ENCODE results near the gene OPN1SW.

OPN1SW gene

DNA sequence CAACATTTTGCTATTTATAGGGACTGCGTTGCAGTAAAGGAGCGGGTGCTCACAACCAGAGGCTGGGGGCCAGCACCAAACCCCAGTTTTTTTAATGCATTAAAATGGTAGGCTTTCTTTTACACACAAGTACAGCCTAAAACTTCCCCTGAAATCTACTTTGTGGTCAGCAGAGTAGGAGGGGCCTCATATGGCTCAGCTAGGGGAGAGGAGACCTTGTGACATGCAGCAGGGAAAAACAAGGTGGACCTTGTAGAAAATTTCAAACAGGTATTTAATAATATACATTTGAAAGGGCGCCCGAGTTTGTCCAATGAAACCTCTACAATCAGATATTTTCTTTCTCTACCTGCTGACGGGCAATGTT, 17.6 kb upstream of the OPN1SW start:
- DNase-seq (ENCODE audit: low spot score) = no peak

DNA sequence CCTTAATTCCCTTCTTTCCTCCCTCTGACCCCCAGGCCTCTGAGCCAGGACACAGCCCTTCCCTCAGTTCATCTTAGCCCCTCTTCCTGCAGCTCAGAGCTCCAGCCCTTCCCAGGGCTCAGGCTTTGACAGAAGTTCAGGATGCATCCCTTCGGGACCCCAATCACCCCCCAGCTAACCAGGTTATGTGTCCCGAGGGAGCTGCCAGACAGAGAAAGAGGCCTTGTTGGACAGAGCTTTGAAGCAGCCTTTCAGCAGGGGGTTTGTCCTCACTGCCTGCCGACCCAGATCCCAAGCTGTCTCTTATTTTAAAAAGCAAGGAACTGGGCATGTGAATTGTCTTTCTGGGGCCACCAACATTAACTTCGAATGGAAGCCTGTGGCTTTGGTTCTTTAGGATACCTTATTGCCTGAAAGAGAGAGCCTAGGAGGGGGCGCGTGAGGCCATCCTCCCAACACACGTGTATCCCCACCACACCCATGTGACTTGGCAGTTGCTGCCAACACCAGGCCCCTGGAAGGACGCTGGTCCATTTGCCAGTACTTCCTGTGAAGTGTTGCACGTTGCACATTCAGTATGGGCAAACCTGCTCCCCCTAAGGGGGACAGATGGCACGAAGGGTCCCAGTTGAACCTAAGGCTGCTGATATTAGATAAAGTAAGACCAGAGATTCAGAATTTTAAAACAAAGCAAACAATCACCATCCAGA, 17.0 kb upstream of the OPN1SW start:
- peak; percentile 79 for DNase-seq (ENCODE audit: low spot score)

DNA sequence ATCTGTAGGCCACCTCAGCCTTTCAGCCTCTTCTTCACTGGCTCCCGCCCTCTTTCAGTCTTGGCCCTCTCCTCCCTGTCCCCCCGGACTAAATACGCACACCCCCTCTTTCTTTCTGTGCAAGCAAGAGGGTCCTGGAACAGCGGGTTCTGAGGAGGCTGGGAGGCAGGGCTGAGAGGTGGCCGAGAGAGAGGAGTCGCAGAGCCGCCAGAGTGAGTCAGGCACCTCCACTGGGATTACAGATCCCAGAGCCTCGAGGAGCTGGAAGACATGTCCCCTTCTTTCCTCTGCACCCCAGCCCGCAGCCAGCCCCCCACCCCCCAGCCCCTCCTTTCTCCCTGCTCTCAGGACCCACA, 16.4 kb upstream of the OPN1SW start:
- no peak for DNase-seq (ENCODE audit: low spot score)

DNA sequence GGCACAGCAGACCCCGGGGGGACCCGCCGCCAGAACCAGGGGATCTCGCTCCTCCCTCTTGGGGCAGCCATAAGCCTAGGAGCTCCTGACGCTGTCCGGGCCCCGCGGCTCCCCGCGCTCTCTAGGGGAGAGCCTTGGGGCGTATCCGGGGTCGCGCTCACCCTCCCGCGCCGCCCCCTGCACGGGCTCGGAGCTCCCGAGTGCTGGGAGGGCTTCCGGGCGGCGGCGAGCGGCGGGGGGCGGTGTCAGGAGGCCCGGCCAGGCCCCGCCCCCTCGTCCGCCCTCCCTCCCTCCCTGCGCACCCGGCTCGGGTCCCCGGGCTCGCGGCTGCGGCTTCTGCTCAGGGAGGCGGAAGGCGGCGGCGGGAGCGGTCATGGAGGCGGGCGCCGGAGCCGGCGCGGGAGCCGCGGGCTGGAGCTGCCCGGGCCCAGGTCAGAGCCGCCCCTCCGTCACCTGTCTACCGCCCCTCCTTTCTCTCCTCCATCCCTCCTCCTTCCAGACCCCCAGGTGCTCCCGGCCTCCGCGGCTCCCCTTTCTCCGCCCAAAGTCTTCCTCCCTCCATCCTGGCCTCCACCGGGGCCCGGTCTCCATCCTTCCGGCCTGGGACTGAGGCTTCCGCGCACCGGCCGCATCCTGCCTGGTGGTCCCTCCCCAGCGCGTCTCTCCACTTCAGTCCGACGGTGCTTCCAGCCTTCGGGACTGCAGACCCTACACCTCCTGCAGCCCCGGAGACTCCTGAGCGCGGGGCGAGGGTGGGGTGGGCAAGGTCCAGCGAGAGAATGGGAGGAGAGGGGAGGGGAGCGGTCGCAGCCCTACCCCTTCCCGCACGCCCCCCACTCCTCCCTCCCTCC, 15.8 kb upstream of the OPN1SW start, which contains the start of gene CCDC136:
CCDC136 (plus strand) TSS at position 848 of the 851 bp plus-strand sequence. CDS start 444 bp downstream, outside the sequence.
- DNase-seq (ENCODE audit: low spot score) = peak; percentile 65

DNA sequence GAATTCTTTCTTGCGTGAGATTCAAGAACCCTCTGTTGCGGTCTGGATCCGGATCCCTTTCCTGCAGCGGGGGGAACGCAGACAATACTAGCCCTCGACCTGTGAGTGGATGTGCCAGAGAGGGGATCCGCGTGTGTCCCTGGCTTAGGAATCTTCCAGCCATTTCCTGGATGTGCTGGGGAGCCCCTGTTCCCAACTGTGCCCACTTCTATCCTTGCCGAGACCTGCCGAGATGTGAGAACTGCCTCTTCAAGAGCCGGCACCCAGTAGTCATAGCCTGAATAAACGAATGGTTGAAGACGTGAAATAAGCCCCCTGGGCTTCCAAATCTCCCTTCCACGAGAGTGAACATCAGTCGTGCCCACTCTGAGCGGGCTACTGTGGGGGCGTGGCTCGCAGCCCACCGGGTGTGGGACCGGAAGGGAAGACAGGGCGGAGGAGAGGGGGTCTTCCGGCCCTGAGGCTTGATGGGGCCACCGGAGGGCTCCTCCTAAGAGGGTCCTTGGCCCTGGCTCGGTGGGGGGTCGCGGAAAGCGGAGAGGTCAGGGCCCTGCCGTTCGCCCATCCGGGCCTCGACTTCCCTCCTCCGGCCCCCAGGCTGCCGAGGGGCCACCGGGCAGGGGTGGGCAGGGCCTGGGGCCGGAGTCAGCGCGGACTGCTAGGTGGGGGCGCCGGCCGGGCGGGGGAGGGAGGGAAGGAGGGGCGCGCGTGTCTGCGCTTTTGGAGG, 14.9 kb upstream of the OPN1SW start:
- DNase-seq (ENCODE audit: low spot score) = no peak

DNA sequence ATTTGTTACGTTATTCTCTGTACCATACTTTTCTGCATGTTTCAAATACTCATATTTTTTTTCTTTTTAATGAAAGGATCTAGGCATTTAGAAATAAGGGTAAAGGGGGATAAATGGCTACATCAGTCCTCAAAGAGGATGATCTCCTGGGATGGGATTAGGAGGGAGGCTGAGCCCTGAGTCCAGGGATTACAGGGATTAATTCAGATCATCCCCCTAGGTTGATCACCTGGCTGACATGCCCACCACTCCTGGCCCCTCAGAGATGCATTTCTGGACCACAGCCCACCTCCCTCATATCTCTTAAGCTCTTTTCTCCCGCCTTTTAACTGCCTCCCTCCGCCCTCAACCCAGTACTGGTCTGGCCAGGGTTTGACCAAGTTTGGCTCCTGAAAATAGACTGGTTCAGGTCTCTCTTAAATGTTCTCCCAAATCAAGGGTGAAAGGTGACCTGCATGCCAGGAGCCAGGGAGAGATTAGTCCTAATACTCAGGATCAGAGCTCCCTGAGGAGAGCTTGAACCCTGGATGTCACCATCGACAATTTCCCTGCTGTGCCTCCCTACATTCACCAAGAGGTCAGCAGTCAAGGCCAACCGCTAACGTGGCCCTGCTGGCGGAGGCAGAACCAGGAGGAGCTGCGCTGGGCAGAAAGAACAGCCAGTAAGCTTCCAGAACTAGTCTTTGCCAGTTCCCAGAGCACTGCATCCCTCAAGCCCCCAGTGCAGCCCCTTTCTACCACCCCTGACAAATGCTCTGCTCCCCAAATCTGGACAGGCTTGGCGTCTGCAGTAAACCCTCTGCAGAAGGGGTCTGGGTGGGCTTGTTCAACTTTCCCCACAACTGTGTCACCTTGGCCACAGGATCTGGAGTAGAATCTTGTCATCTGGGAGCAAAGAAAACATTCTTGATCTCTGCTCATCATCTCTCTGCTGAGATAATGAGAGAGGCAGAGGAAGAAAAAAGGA, 13.1 kb upstream of the OPN1SW start:
- DNase-seq (ENCODE audit: low spot score) = no peak

DNA sequence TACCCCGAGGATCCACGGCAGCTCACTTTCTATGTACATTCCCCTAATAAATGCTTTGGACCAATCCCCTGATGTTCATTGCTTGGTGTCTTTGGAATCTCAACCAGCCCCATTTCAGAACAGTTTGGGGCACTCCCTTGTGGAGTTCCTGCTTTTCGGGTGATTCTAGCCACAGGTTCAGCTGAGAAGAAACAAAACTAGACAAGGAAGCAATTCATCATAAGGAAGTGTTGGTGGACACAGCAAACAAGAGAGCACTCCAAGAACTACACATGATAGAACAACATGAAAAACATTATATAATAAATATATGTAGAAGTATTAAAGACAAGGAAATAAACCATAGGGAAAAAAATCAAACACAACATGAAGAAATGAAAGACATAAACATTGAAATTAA, 10.1 kb upstream of the OPN1SW start:
- no peak for DNase-seq (ENCODE audit: low spot score)

DNA sequence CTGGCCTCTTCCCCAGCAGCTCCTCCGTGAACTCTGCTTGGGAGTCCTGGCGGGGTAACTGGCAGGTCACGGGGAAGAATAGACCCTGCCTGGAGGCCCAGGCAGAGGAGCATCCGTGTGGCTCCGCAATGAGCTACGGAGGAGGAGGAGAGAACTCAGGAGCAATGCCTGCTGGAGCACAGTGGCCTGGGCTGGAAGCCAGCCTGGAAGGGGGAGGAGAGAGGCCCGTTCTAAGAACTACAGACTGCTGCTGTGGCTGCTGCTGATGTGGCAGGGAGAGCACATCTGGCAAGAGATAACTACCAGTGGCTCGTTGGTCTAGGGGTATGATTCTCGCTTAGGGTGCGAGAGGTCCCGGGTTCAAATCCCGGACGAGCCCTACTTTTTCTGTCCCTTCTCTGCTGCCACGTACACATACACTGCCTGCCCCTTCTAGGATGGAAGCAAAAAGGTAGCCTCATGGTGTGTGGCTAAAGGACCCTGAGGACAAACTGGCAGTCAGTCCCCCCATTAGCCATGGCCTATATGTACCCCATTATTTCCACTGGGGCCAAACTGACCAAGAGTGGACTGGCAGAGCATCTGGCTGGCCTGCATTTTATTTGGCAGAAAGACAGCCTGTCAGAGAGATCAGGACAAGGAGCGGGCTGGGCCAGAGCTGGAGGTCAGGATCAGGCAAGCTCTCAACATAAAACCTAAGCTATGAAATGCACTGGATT, 7.7 kb upstream of the OPN1SW start:
- DNase-seq (ENCODE audit: low spot score) = peak; percentile 72

DNA sequence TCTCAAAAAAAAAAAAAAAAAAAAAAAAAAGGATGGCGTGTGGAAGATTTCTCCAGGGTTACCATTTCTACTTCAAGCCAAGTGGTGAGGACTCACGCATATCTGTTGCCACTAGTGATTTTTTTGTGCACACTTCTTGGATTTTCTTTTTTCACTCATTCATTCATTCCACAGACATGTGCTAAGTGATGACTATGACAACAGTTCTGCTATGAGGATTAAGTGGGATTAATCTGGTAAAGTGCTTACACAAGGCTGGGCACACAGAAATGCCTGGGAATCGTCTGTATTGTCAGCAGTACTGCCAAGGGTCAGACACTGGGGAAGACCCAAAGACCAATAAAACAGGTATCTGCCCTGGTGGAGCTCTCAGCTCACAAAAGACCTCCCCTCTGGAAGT, 6.3 kb upstream of the OPN1SW start:
- no peak for DNase-seq (ENCODE audit: low spot score)

DNA sequence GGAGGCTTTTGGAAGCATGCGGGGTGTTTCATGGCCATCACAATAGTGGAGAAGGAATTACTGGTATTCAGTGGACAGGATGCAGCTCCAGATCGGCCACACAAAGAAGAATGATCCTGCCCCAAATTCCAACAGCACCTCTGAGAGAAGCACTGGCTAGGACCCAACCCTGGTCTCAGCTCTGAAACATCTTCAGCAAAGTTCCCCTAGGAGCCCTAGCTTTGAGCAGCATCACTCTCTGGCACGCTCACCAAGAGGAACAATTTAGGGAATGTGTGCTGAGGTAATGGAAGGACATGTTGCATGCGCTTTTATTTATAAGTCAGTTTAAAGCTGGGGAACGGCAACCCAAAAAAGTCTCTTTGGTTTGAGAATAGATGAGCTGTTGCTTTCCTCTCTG, 5.5 kb upstream of the OPN1SW start:
- no peak for DNase-seq (ENCODE audit: low spot score)

DNA sequence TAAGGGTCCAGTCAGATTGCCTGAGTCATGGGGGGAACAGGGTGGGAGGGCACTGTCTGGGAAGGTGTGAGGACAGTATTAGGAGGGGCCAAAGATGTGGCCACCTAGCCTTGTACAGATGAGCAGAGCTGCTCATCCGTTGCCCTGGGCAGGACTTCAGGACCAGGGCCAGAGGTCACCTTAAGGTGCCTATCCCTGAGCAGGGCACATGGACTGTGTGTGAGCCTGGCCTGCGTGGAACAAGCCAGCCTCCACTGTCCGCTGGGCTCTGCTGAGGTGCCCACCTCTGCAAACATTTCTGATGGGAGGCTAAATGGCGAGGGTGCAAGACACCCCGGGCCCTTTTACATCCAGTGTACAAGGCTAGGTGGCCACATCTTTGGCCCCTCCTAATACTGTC, 3.4 kb upstream of the OPN1SW start:
- DNase-seq (ENCODE audit: low spot score) = no peak

DNA sequence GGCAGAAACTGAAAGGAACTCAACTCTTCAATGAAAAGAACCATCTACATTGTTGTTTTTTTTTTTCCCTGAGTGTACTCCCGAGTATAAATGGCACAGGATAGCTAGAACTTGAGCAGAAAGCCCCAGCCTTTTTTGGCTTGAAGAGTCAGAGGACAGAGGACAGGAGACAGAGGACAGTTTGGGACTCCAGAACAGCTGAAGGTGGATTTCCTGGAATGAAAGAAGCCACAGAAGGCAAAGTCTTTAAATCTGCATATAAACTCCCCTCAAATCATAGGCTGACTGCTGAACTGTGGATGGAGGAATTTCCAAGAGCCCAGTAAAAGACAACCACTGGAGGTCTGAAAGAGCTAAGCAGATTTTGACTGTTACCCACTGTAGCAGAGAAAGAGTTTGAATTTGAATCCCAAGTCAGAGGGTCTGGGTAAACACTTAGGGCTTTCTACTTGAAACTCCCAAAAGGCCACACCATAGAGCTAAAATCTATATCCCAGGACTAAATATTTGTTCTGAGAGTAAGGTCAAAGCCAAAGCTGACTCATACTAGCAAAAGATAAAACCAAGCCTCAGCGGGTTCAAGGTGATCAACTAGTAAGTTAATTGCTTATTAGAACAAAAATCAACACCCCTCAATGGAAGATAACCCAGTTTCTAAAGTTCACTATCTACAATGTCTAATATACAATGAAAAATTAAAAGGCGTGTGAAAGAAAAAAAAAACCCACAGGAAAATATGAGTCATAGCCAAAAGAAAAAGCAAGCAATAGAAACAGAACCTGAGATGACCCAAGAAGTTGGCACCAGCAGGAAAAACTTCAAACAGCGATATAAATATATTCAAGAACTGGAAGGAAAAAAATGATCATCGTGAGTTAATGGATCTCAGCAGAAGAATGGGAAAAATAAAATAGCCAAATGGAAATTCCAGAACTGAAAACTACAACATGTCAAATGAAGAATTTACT, 1.8 kb upstream of the OPN1SW start:
- no peak for DNase-seq (ENCODE audit: low spot score)

DNA sequence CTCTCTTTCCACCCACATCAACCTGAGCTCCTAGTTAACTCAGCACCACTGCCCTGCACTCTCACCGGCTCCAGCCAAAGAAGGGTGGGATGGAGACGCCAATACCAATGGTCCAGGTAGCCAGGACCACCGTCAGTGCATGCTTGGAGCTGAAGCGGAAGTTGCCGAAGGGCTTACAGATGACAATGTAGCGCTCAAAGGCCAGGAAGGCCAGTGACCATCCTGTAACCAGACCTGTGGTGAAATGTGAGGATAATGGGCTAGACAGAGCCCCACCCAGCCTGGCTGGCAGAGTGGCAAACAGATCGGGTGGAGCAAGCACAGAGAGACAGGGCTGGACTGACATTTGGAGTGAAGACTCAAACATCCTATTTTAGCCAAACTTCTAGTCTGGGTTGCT, 673 bp downstream of the OPN1SW start:
- no peak for DNase-seq (ENCODE audit: low spot score)

DNA sequence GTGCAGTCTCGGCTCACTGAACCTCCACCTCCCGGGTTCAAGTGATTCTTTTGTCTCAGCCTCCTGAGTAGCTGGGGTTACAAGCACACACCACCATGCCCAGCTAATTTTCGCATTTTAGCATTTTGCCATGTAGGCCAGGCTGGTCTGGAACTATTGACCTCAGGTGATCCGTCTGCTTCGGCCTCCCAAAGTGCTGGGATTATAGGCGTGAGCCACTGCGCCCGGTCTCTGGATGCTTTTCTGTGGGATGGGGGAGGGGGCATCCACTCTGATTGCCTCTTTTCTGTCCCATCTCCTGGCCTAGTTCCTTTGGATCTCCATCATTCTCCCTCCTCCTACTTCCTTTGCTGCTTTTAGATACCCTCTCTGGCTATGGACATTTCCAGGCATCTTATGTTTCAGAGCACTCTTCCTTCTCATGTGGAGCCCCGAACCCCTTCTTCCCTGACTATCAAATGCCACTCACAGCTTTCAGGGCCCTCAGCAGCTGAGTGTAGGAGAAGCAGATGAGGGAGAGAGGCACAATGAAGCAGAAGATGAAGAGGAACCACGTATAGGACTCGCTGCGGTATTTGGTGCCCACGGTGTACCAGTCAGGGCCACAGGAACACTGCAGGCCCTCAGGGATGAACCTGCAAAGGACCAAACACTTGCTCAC, 1.4 kb downstream of the OPN1SW start:
- DNase-seq (ENCODE audit: low spot score) = no peak

DNA sequence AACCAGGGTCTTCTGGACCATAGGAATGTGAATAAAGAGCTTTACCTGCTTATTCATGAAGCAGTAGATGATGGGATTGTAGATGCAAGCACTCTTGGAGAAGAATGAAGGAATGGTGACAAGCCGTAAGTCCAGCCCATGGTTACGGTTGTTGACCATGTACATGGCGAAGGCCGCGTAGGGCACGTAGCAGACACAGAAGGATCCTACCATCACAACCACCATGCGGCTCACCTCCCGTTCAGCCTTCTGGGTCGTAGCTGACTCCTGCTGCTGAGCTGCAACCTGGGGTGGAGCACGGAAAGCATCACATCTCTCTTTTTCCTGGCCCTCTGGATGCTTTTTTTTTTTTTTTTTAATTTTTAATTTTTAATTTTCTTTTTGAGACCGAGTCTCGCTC, 2.0 kb downstream of the OPN1SW start:
- no peak for DNase-seq (ENCODE audit: low spot score)

DNA sequence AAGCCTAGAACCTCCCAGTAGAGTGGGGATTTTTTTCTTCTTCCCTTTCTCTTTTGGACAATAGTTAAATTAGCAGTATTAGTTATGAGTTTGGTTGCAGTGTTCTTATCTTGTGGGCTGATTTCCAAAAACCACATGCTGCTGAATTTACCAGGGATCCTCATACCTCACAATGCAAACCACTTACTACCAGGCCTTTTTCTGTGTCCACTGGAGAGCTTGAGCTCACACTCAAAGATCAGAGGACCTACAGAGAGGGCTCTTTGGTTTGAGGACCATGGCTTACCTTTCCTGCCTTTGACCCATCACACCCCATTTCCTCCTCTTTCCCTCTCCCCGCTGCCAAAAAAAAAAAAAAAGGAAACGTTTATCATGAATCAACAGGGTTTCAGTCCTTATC, 5.4 kb downstream of the OPN1SW start:
- DNase-seq (ENCODE audit: low spot score) = no peak

DNA sequence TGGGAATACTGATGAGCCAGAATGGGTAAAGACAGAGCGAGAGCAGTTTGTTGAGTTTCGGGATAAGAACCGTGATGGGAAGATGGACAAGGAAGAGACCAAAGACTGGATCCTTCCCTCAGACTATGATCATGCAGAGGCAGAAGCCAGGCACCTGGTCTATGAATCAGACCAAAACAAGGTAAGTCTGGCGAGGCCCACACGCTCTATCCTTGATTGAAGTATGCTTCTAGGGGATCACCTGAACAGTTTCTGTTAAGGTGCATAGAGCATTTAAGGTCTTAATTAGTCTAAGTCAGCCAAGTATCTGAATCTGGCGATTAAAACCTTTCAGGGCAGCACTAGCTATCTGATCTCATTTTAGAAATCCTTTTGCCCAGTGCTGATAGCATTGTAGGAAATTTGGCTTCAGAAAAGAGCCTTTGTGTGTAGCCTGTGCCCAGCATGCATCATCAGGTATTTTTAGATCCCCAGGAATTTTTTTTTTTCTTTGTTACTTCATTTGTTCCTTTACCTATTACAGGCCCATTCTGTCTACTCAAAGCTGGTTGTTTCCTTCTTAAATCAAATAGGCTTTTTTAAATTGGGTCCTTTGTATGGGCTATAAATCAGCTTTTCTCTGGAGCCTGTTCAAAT, 8.0 kb downstream of the OPN1SW start:
- peak; percentile 36 for DNase-seq (ENCODE audit: low spot score)

DNA sequence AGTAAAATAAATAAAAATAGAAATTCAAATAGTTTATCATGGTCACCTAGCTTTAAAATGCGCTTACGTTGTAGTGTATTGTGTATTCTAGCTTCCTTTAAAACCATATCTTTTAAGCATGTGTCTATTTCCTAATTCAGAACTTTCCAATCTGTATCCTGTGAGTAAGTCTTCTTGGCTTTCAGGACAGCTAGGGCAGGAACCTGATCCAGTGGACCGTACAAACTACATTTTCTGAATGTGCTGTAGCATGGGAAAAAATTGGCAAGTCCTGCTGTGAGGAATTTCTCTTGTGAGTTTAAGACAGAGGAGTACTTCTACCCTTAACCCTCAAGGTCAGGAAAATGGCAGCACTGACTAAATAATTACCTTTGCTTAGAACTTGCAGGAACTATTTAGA, 12.1 kb downstream of the OPN1SW start:
- DNase-seq (ENCODE audit: low spot score) = no peak

DNA sequence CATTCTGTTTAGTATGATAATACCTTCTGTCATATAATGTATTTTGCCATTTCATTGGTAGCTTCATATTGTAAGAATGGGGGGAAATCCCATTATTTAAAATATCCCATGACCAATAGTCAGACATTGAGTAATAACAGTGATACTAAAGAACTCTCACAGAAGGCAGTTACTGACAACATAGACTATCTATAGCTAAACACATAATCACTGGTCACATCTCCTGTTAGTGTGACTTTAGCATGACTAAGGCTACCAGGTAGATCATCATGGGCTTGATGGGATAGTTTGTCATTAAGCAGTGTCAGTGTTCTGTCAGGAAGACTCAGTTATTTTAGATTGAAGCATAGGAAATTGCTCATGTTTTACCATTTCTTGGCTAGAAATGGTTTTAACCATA, 16.4 kb downstream of the OPN1SW start:
- DNase-seq (ENCODE audit: low spot score) = no peak

Data from cerebellar cortex (tissue), 1 donor.